Mesenteric fat pad (tissue), 1 donor: Measurements from ENCODE around the gene C3orf20. TPM values are rescaled to one million over a fixed set of nuclear protein-coding genes. Genes with fewer than 3 reads are reported as not detected.

Experiments
- DNase-seq: peaks from one replicate; pipeline ENCODE4 v3.0.0-alpha.2; 2020; ENCODE audit warnings: low spot score
- total RNA-seq: library from RNA; stranded (reverse); fragmentation: NEBNext Ultra II Directional; extraction: Animal tissue kit (Norgen Biotek cat#: 25700); gene quantifications from one replicate; pipeline ENCODE4 v1.2.1, GENCODE V29; 2021
- donor health status: DM: yes; HTN: yes; CAD: no.

Gene C3orf20
- total RNA-seq, 1 donor from 2014 or later = 0.16 TPM

- DNase-seq = no peak
Observed at GRCh38 chr3:14810070-14810791, 135.3 kb downstream of the C3orf20 start.

- no peak for DNase-seq
Observed at GRCh38 chr3:14810801-14811661, 136.1 kb downstream of the C3orf20 start.

- no peak for DNase-seq
Observed at GRCh38 chr3:14811684-14812083, 136.7 kb downstream of the C3orf20 start.

GRCh38 chr3:14812196-14812790 lies 137.4 kb downstream of the C3orf20 start:
- no peak for DNase-seq

- no peak for DNase-seq
Observed at GRCh38 chr3:14814411-14814871, 139.5 kb downstream of the C3orf20 start.

GRCh38 chr3:14816359-14816758 lies 141.4 kb downstream of the C3orf20 start:
- DNase-seq = no peak

- DNase-seq = peak; percentile 88
Observed at GRCh38 chr3:14818804-14819500, 144.0 kb downstream of the C3orf20 start, which contains the start of gene FGD5. Gene FGD5 (plus strand): TSS chr3:14818962. CDS start chr3:14819072, 110 bp downstream.

- no peak for DNase-seq
Observed at GRCh38 chr3:14819671-14820070, 144.7 kb downstream of the C3orf20 start.

GRCh38 chr3:14820156-14820555 lies 145.2 kb downstream of the C3orf20 start:
- DNase-seq = no peak

- DNase-seq = peak; percentile 81
Observed at GRCh38 chr3:14821151-14821550, 146.2 kb downstream of the C3orf20 start.

GRCh38 chr3:14822134-14822533 lies 147.2 kb downstream of the C3orf20 start:
- no peak for DNase-seq

Other genes with a start within 250 kb of the C3orf20 start
- gene GRIP2, start 134.8 kb upstream of the C3orf20 start, total RNA-seq = 0.71 TPM
- gene CCDC174, start 23.4 kb upstream of the C3orf20 start, total RNA-seq = 16.8 TPM
- gene FGD5, start 143.8 kb downstream of the C3orf20 start, total RNA-seq = 38.6 TPM